HG03378 (cell line): Measurements from ENCODE around the gene IFNL1.
"Not testable (repeated sequence)": the region's sequence is repeated elsewhere in the genome, so short reads cannot be mapped to it uniquely, and the experiment has no call there.

Experiments used
- ATAC-seq: cut with Tn5 transposase; IDR thresholded peaks from one replicate; pipeline ENCODE4 v1.9.1; 2021; ENCODE audit warnings: mild to moderate bottlenecking, moderate library complexity; ENCODE audit not compliant: unreplicated experiment

The IFNL1 gene

GRCh38 chr19:39296055-39296645 lies at the start of gene IFNL1:
TSS of gene IFNL1 (plus strand) at chr19:39296407. CDS start at chr19:39296422, 15 bp downstream.
- no peak for ATAC-seq

- ATAC-seq: no peak
Observed at GRCh38 chr19:39246951-39247669, 49.1 kb upstream of the IFNL1 start.

- ATAC-seq: no peak
Observed at GRCh38 chr19:39247701-39248664, 48.2 kb upstream of the IFNL1 start.

- ATAC-seq: no peak
Observed at GRCh38 chr19:39248806-39249205, 47.4 kb upstream of the IFNL1 start, which contains the start of gene IFNL4. TSS of gene IFNL4 (minus strand) at chr19:39248856.

DNA sequence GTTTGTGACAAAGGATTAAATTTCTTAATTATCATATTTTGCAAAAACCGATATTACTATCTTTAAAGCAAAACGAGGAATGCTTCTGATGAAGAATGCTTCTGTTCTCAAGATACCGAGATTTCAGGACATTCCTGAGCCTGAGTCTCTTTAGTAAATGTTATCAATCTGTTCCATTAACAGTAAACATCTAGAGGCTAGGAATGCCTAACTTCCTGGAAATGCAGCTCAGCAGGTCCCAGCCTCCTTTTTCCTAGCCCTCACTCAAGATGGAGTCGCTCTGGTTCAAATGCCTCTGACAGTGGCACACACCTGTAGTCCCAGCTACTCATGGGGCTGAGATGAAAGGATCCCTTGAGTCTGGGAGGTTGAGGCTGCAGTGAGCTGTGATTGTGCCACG lies 45.1 kb upstream of the IFNL1 start:
- no peak for ATAC-seq

- no peak for ATAC-seq
Observed at GRCh38 chr19:39251846-39252245, 44.4 kb upstream of the IFNL1 start.

- ATAC-seq: no peak
Observed at GRCh38 chr19:39252458-39252857, 43.7 kb upstream of the IFNL1 start.

DNA sequence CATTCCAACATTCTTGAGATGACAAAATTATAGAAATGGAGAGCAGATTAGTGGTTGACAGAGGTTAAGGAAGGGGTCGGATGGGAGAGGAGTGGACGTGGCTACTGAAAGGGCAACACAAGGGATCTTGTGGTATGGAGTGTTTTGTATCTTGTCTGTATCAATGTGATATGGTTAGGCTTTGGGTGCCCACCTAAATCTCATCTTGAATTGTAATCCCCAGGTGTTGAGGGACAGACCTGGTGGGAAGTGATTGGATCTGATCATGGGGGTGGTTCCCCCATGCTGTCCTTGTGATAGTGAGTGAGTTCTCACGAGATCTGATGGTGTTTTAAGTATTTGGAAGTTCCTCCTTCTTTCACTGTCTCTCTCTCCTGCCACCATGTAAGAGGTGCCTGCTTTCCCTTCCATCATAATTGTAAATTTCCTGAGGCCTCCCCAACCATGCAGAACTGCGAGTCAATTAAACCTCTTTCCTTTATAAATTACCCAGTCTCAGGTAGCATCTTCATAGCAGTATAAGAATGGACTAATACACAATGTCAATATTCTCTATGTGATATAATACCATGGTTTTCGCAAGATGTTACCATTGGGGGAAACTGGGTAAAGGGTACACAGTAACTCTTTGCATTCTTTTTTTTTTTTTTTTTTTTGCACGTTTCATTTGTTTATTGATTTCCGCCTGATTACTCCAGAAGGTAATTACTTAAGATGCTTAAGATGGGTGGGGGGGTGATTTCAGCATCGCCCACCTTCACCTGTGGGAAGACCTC lies 42.6 kb upstream of the IFNL1 start:
- ATAC-seq: no peak

DNA sequence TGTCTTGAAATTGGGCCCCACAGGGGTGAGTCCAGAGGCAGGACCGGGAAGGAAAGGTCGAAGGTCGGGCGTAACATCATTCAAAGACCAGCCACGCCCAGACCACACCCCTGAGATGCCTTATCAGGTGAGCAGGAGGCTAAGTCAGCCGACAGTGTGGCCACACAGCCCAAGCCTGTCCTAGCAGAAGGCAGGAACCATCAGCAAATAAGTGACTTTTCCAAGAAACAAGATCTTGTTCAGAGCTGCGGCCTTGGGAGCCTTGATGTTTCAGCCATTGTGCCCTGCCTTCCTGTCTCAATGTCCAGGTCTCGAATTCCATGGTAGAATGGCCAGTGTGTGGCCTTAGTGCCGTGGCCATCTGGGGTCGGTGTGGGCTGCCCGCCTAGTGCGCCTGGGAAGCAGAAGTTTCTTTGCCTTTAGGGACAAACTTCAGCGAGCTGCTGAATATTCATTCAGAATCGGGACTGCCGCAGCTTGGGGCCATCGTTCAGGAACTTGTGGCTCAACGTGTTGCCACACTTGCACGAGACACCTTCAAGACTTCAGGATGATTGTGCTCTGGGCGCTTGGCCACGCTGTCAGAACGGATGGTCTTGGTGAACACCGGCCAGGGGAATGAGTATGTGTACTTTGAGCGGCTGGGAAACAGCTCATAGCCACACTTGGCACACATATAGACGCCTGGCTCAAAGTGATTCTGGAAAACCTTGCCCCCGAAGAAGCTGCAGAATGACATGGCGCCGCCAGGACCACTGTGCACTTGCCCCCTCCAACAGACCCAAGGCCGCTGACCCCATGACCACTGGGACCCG lies 41.5 kb upstream of the IFNL1 start:
- ATAC-seq: no peak

DNA sequence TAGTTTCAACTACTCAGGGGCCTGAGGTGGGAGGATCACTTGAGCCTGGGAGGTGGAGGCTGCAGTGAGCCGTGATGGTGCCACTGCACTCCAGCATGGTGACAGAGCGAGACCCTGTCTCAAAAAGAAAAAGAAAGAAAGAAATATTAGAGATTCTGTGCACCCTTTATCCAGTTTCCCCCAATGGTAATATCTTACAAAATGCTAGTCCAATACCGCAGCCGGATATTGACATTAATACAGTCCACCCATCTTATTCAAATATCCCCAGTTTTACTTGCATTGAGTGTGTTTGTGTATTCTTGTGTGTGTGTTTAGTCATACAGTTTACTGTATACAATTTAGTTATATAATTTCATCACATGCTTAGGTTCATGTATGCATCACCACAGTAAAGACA lies 39.0 kb upstream of the IFNL1 start:
- no peak for ATAC-seq

- no peak for ATAC-seq
Observed at GRCh38 chr19:39261704-39262103, 34.5 kb upstream of the IFNL1 start.

GRCh38 chr19:39262496-39262895 lies 33.7 kb upstream of the IFNL1 start:
- ATAC-seq: no peak

GRCh38 chr19:39263912-39264305 lies 32.3 kb upstream of the IFNL1 start:
- no peak for ATAC-seq

DNA sequence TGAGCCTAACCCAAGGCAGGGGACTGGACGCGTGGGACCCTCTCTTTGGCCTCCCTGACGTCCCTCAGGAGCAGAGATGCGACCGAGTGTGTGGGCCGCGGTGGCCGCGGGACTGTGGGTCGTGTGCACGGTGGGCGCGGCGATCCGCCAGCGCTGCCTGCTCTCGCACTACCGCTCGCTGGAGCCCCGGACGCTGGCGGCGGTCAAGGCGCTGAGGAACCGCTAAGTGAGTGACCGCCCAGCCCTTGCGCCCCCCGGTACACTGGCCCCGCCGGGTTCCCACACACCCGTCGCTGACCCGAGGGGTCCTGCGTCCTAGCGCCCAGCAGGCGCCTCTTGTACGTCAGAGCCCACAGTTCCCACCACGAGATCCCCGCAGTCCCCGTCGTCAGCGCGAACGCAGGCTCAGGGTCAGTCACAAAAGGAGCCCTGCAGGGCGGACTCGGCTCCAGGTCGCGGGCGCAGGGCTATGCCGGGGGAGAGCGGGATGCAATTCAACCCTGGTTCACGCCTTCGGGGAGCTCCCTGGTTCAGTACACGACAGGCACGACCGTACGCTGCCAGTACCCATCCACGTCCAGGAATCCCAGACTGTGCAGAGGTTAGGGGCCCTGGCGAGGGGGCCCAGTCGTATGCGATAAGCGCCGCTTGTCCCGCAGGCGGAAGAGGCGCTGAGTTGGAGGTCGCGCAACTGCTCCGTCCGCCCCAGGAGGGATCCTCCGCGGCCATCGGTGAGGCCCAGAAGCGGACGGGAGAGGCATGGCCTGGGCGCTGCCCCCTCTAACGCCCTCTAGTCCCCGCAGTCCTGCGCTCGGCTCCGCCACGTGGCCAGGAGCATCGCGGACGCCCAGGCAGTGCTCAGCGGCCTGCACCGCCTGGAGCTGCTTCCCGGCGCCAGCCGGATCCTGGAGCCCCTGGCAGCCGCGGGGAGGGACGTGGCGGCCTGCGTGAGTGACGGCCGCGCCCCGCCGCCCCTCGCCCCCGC lies 31.6 kb upstream of the IFNL1 start:
- ATAC-seq: no peak

DNA sequence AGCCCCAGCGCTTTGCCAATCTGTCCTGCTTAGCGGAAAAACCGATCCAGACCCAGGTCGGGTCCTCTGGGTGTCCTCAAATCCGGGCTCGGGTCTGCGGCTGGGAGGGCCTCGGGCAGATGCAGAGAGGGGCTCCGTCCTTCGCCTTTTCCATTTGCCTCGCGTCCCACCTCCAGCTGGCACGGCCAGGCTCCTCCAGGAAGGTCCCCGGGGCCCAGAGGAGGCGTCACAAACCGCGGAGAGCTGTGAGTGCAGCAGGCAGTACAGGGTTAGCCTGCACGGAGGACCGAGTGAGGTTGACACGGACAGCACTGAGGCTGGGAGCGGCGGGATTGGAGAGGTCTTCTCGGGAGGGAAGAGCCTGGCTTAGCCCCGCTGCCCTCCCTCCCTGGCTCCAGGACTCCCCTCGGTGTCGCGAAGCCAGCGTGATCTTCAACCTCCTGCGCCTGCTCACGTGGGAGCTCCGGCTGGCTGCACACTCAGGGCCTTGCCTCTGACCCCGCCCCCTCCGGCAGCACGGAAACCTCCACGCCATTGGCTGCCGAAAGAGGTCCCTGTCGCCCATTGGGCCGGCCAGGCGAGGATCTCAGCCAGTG lies 30.8 kb upstream of the IFNL1 start:
- ATAC-seq: no peak

GRCh38 chr19:39268085-39268484 lies 28.1 kb upstream of the IFNL1 start, which contains the start of gene IFNL2:
TSS of gene IFNL2 (plus strand) at chr19:39268396. CDS start at chr19:39268569, 173 bp downstream.
- not testable (repeated sequence) for ATAC-seq

- ATAC-seq: not testable (repeated sequence)
Observed at GRCh38 chr19:39268531-39269223, 27.5 kb upstream of the IFNL1 start.

GRCh38 chr19:39269369-39269768 lies 26.8 kb upstream of the IFNL1 start:
- ATAC-seq: not testable (repeated sequence)
